ENCODE results near the gene ZNF84. TPM values are rescaled to one million over a fixed set of nuclear protein-coding genes. Genes with fewer than 3 reads are reported as not detected.

ZNF84 gene
- total RNA-seq, 1 experiment from 2014 or later = 28.3 TPM

- TF ChIP-seq TP53 (CRISPR knock-in tag; IDR thresholded peaks at IDR 0.05) = no peak
- ChIA-PET CTCF (no interaction called here), POLR2A (no interaction called here)
- H3K27ac Mint-ChIP-seq = no peak overlapping the region
- no peaks in the 10 kb centered on the region for H3K4me1 Mint-ChIP-seq
- peaks cover 89% of the 10 kb centered on the region for H3K9me3 Mint-ChIP-seq
- H3K36me3 Mint-ChIP-seq = peaks cover 95% of the 10 kb centered on the region
- H3K4me3 Mint-ChIP-seq = no peak overlapping the region
- DNase-seq (ENCODE audit: low spot score) = no peak
- H3K27me3 Mint-ChIP-seq (ENCODE audit: low read depth) = peaks cover 30% of the 10 kb centered on the region
- ATAC-seq = no peak
These were observed 70.8 kb downstream of the ZNF84 start for GRCh38 chr12:133108150-133108549.

Other genes with a start within 250 kb of the ZNF84 start
- gene GOLGA3, start 208.6 kb upstream of the ZNF84 start, total RNA-seq (2021) = 36.8 to 47.8 TPM (median 39.6 TPM) in 3 replicates
- 50.2 to 58.7 TPM (median 53.9 TPM) in 3 replicates for gene CHFR, start 149.9 kb upstream of the ZNF84 start, total RNA-seq (2021)
- 15.7 to 21.1 TPM (median 18.3 TPM) in 3 replicates for gene ZNF605, start 81.2 kb upstream of the ZNF84 start, total RNA-seq (2021)
- gene ZNF26, start 51.1 kb upstream of the ZNF84 start, total RNA-seq (2021) = 11.9 to 14.6 TPM (median 13.5 TPM) in 3 replicates
- 10.3 to 13.8 TPM (median 12.8 TPM) in 3 replicates for gene ZNF140, start 43.4 kb downstream of the ZNF84 start, total RNA-seq (2021)
- gene ZNF891, start 92.8 kb downstream of the ZNF84 start, total RNA-seq (2021) = 3.4 to 3.8 TPM (median 3.4 TPM) in 3 replicates
- gene ZNF10, start 93.1 kb downstream of the ZNF84 start, total RNA-seq (2021) = 10.1 to 11.7 TPM (median 10.5 TPM) in 3 replicates
- 17.3 to 25.3 TPM (median 21.3 TPM) in 3 replicates for gene ZNF268, start 144.0 kb downstream of the ZNF84 start, total RNA-seq (2021)
- gene ANHX, start 198.4 kb downstream of the ZNF84 start, total RNA-seq (2021) = not detected in 3 replicates

All from WTC11 (cell line).